ENCODE measurements around the gene IL22RA2. TPM values are rescaled to one million over a fixed set of nuclear protein-coding genes. Genes with fewer than 3 reads are reported as not detected.

IL22RA2 gene
- total RNA-seq, 1 experiment from 2014 or later: not detected

DNA sequence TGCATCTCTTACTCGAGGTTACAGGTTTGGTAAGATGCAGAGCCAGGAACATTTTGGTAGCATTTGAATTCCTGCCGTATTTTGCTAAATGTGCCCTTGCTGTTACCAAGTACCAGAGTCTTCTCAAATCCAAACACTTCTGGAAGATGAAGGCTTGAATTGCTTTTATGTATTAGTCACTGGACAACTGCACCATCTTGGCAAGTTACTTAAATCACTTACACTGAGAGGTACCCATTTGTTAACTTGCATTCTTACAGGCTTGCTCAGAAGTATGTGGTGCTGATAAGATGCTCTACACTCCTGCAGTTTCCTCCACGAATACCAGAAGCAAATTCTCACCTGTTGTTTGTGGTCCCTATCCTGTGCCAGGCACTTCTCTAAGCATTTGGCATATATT, 12.7 kb downstream of the IL22RA2 start:
- H3K4me2 ChIP-seq (ENCODE audit: insufficient read depth, insufficient read length, low read length): no peak overlapping the region
- no peaks in the 10 kb centered on the region for H4K20me1 ChIP-seq (ENCODE audit: control insufficient read depth, insufficient read depth, insufficient read length)
- H3T11ph ChIP-seq (ENCODE audit: low read length): no peak overlapping the region
- no peaks in the 10 kb centered on the region for H3K27me3 ChIP-seq (ENCODE audit: insufficient read depth, low read length)
- peaks cover 34% of the 10 kb centered on the region for H3K9me3 ChIP-seq (ENCODE audit: control insufficient read depth, low read depth, low read length)
- no peak overlapping the region for H3K18ac ChIP-seq (ENCODE audit: insufficient read length, low read depth, low read length)
- H3K9ac ChIP-seq (ENCODE audit: extremely low read depth, insufficient read length, low read length): no peak overlapping the region
- H3K14ac ChIP-seq (ENCODE audit: insufficient read depth, low read length): no peak overlapping the region
- no peak overlapping the region for H4K91ac ChIP-seq (ENCODE audit: insufficient read length, low read depth, low read length)
- WGBS (ENCODE audit: extremely low coverage, insufficient read length, low lambda C conversion rate): no CpG with 5 or more reads among the region's 3 CpGs
- no peak overlapping the region for H2BK120ac ChIP-seq (ENCODE audit: low read depth, low read length, poor library complexity, severe bottlenecking)
- H3K56ac ChIP-seq (ENCODE audit: insufficient read length, low read depth, low read length): no peak overlapping the region
- no peak overlapping the region for H3K23ac ChIP-seq (ENCODE audit: insufficient read length, low read depth, low read length)
- DNase-seq: no peak
- H2AK5ac ChIP-seq (ENCODE audit: insufficient read length, low read length): no peak overlapping the region
- Mint-ChIP-seq H3K4me3 (no peak overlapping the region), H3K4me1 (no peaks in the 10 kb centered on the region), H3K27me3 (ENCODE audit: low read depth) (peaks cover 15% of the 10 kb centered on the region), H3K27ac (no peak overlapping the region), H3K9me3 (peaks cover 56 to 58% of the 10 kb centered on the region in 2 experiments), H3K36me3 (ENCODE audit: insufficient read depth in 1 of 3, low read depth in 3 of 3) (peaks cover 32 to 51% (median 37%) of the 10 kb centered on the region in 3 experiments)
- H2BK5ac ChIP-seq (ENCODE audit: insufficient read length, low read length): no peak overlapping the region
- H4K5ac ChIP-seq (ENCODE audit: insufficient read length, low read depth, low read length): no peak overlapping the region
- no peak overlapping the region for H3K27ac ChIP-seq (ENCODE audit: insufficient read length, low read depth, low read length)
- no peaks in the 10 kb centered on the region for H3K4me1 ChIP-seq (ENCODE audit: insufficient read depth, low read length)
- H2BK15ac ChIP-seq (ENCODE audit: low read depth, low read length): no peak overlapping the region
- no peaks in the 10 kb centered on the region for H3K23me2 ChIP-seq (ENCODE audit: insufficient read length, low read depth, low read length, poor library complexity, severe bottlenecking)
- H2BK20ac ChIP-seq (ENCODE audit: low read depth, low read length, poor library complexity, severe bottlenecking): no peak overlapping the region
- no peak overlapping the region for H2AFZ ChIP-seq (ENCODE audit: low read length)
- no peak overlapping the region for H2BK12ac ChIP-seq (ENCODE audit: insufficient read length, low read depth, low read length)
- H3K79me2 ChIP-seq (ENCODE audit: insufficient read depth, low read length): no peaks in the 10 kb centered on the region
- no peak overlapping the region for H3K4ac ChIP-seq (ENCODE audit: low read depth, low read length)
- H4K8ac ChIP-seq (replicated peaks; ENCODE audit: insufficient read length, low read depth, low read length): no peak overlapping the region
- TF ChIP-seq, protein P1, sequence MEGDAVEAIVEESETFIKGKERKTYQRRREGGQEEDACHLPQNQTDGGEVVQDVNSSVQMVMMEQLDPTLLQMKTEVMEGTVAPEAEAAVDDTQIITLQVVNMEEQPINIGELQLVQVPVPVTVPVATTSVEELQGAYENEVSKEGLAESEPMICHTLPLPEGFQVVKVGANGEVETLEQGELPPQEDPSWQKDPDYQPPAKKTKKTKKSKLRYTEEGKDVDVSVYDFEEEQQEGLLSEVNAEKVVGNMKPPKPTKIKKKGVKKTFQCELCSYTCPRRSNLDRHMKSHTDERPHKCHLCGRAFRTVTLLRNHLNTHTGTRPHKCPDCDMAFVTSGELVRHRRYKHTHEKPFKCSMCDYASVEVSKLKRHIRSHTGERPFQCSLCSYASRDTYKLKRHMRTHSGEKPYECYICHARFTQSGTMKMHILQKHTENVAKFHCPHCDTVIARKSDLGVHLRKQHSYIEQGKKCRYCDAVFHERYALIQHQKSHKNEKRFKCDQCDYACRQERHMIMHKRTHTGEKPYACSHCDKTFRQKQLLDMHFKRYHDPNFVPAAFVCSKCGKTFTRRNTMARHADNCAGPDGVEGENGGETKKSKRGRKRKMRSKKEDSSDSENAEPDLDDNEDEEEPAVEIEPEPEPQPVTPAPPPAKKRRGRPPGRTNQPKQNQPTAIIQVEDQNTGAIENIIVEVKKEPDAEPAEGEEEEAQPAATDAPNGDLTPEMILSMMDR (conservative IDR thresholded peaks at IDR 0.05): no peak
- no peaks in the 10 kb centered on the region for H3K79me1 ChIP-seq (ENCODE audit: insufficient read depth, low read depth, low read length, poor library complexity, severe bottlenecking)
